H1 (cell line): ENCODE results near the gene SSUH2. TPM values are rescaled to one million over a fixed set of nuclear protein-coding genes. Genes with fewer than 3 reads are reported as not detected.

Experiments
- CTCF ChIA-PET: fragments of 300-600 bp; sonication (Branson Sonifier 250); formaldehyde crosslinking; loops from one replicate; lab custom pipeline; 2021; ENCODE audit not compliant: partially characterized antibody; lab: Charles Lee
- POLR2A ChIA-PET: fragments of 300-600 bp; sonication (Branson Sonifier 250); formaldehyde crosslinking; loops from one replicate; lab custom pipeline; 2021; ENCODE audit warnings: inconsistent platforms; ENCODE audit not compliant: partially characterized antibody; lab: Charles Lee
- DNase-seq, 2 experiments: peaks; one replicate each; pipeline versions ENCODE4 v3.0.0 to v3.0.0-alpha.2; 2010 to 2022; ENCODE audit warnings: low spot score in 2 of 2, low read depth in 1 of 2, mixed read lengths in 1 of 2
- FAIRE-seq: peaks from 2 replicates; lab custom pipeline; 2011; peaks lifted over from hg19 to GRCh38; lab: Jason Lieb, UNC
- H2AFZ ChIP-seq: 2 replicates; pipeline ENCODE4 v1.8.1; 2012; ENCODE audit warnings: low read length, inconsistent platforms
- H2AK5ac ChIP-seq: 2 replicates; pipeline ENCODE4 v1.6.1; 2013; ENCODE audit warnings: low read depth, low read length
- H2BK120ac ChIP-seq: replicated peaks from 2 replicates; pipeline ENCODE3; 2013; ENCODE audit warnings: low read depth, low read length, inconsistent platforms
- H2BK12ac ChIP-seq: 2 replicates; pipeline ENCODE4 v1.6.1; 2013; ENCODE audit warnings: low read depth, low read length
- H2BK15ac ChIP-seq: 2 replicates; pipeline ENCODE4 v1.6.1; 2013; ENCODE audit warnings: low read length
- H2BK20ac ChIP-seq: 2 replicates; pipeline ENCODE4 v1.6.1; 2013; ENCODE audit warnings: low read length
- H2BK5ac ChIP-seq: 2 replicates; pipeline ENCODE4 v1.6.1; 2013; ENCODE audit warnings: low read depth, low read length
- H3K14ac ChIP-seq: 2 replicates; pipeline ENCODE4 v1.6.1; 2013; ENCODE audit warnings: inconsistent platforms; ENCODE audit not compliant: insufficient read length
- H3K18ac ChIP-seq: 2 replicates; pipeline ENCODE4 v1.6.1; 2013; ENCODE audit warnings: low read length; ENCODE audit errors: extremely low read depth
- H3K23ac ChIP-seq: 2 replicates; pipeline ENCODE4 v1.6.1; 2013; ENCODE audit warnings: inconsistent platforms; ENCODE audit not compliant: insufficient read length
- H3K23me2 ChIP-seq: 2 replicates; pipeline ENCODE4 v1.6.1; 2013; ENCODE audit warnings: low read depth, low read length
- H3K27ac ChIP-seq: 2 replicates; pipeline ENCODE4 v1.6.1; 2011; ENCODE audit warnings: low read depth, low read length, inconsistent platforms
- H3K27me3 ChIP-seq, 4 experiments: replicated peaks in 1 of 4; 1 replicate in 1 of 4; 2 replicates in 3 of 4; pipeline versions ENCODE4 v1.6.1 to v1.8.1; 2011 to 2013; ENCODE audit warnings: low read length in 3 of 4, mild to moderate bottlenecking in 3 of 4, inconsistent platforms in 2 of 4, mixed read lengths in 2 of 4, moderate library complexity in 1 of 4; ENCODE audit not compliant: control insufficient read depth in 3 of 4, insufficient read depth in 3 of 4; ENCODE audit errors: extremely low read depth in 1 of 4
- H3K36me3 ChIP-seq, 4 experiments: 2 replicates each; pipeline versions ENCODE4 v1.6.1 to v1.8.1; 2011 to 2013; ENCODE audit warnings: mild to moderate bottlenecking in 4 of 4, low read length in 3 of 4, moderate library complexity in 2 of 4, control low read depth in 1 of 4, inconsistent platforms in 1 of 4; ENCODE audit not compliant: insufficient read depth in 4 of 4, control insufficient read depth in 2 of 4
- H3K4ac ChIP-seq: replicated peaks from 2 replicates; pipeline ENCODE3; 2013; ENCODE audit warnings: low read length, low read depth, mixed read lengths, inconsistent platforms; ENCODE audit not compliant: insufficient read length
- H3K4me1 ChIP-seq, 4 experiments: replicated peaks in 1 of 4; 1 replicate in 1 of 4; 2 replicates in 3 of 4; pipeline versions ENCODE4 v1.6.1 to v1.8.1; 2011 to 2013; ENCODE audit warnings: low read length in 3 of 4, inconsistent platforms in 2 of 4, mixed read lengths in 1 of 4; ENCODE audit not compliant: insufficient read depth in 4 of 4, control insufficient read depth in 3 of 4
- H3K4me2 ChIP-seq, 2 experiments: 2 replicates each; pipeline versions ENCODE4 v1.6.1 to v1.8.1; 2011 to 2013; ENCODE audit warnings: low read depth in 2 of 2, low read length in 2 of 2, control low read depth in 1 of 2, inconsistent platforms in 1 of 2, mild to moderate bottlenecking in 1 of 2; ENCODE audit not compliant: insufficient read depth in 1 of 2
- H3K4me3 ChIP-seq, 4 experiments: fragments of 200-600, 300-600 bp in 1 of 4; sonication (generic), shearing (Covaris generic), sonication (Bioruptor Twin) in 1 of 4; 2 replicates each; pipeline versions ENCODE4 v1.5.1 to v1.8.1; 2011 to 2016; ENCODE audit warnings: low read length in 4 of 4, low read depth in 3 of 4, control low read depth in 2 of 4, inconsistent platforms in 2 of 4, mild to moderate bottlenecking in 2 of 4, mixed read lengths in 1 of 4, moderate library complexity in 1 of 4; ENCODE audit not compliant: insufficient read depth in 2 of 4; ENCODE audit errors: extremely low read depth in 1 of 4
- H3K56ac ChIP-seq: replicated peaks from 2 replicates; pipeline ENCODE3; 2013; ENCODE audit warnings: low read depth, mild to moderate bottlenecking, mixed read lengths, low read length, inconsistent platforms; ENCODE audit not compliant: insufficient read length
- H3K79me1 ChIP-seq: 2 replicates; pipeline ENCODE4 v1.6.1; 2013; ENCODE audit warnings: low read depth, low read length, control low read depth
- H3K79me2 ChIP-seq, 2 experiments: 2 replicates each; pipeline versions ENCODE4 v1.6.1 to v1.8.1; 2012 to 2013; ENCODE audit warnings: low read length in 2 of 2, mild to moderate bottlenecking in 2 of 2, inconsistent platforms in 1 of 2; ENCODE audit not compliant: insufficient read depth in 2 of 2, control insufficient read depth in 1 of 2
- H3K9ac ChIP-seq, 4 experiments: replicated peaks in 1 of 4; 1 replicate in 1 of 4; 2 replicates in 3 of 4; pipeline versions ENCODE4 v1.6.1 to v1.8.1; 2011 to 2013; ENCODE audit warnings: low read depth in 3 of 4, low read length in 3 of 4, control low read depth in 2 of 4, mild to moderate bottlenecking in 2 of 4, moderate library complexity in 2 of 4, inconsistent platforms in 1 of 4; ENCODE audit errors: extremely low read depth in 1 of 4
- H3K9me3 ChIP-seq, 2 experiments: 2 replicates each; pipeline versions ENCODE4 v1.6.1 to v1.8.1; 2012 to 2013; ENCODE audit warnings: mild to moderate bottlenecking in 2 of 2, moderate library complexity in 2 of 2, control low read depth in 1 of 2, inconsistent platforms in 1 of 2, low read depth in 1 of 2, low read length in 1 of 2, mixed read lengths in 1 of 2; ENCODE audit not compliant: insufficient read depth in 2 of 2
- H4K20me1 ChIP-seq, 2 experiments: replicated peaks in 1 of 2; 2 replicates each; pipeline versions ENCODE3 to v1.8.1; 2011 to 2013; ENCODE audit warnings: inconsistent platforms in 2 of 2, low read length in 2 of 2, mild to moderate bottlenecking in 1 of 2; ENCODE audit not compliant: insufficient read depth in 2 of 2, control insufficient read depth in 1 of 2
- H4K5ac ChIP-seq: 2 replicates; pipeline ENCODE4 v1.6.1; 2013; ENCODE audit warnings: low read length, low read depth, mixed read lengths, inconsistent platforms; ENCODE audit not compliant: insufficient read length
- H4K8ac ChIP-seq: 2 replicates; pipeline ENCODE4 v1.8.0; 2013; ENCODE audit warnings: mild to moderate bottlenecking, moderate library complexity, low read length, inconsistent platforms; ENCODE audit not compliant: insufficient read depth; ENCODE audit errors: extremely low read depth
- H4K91ac ChIP-seq: replicated peaks from 2 replicates; pipeline ENCODE3; 2013; ENCODE audit warnings: low read length, mixed read lengths, inconsistent platforms; ENCODE audit not compliant: insufficient read length
- BCL11A ChIP-seq, 2 experiments: IDR thresholded peaks; one replicate each; pipeline ENCODE4 v1.6.1; 2011; ENCODE audit warnings: low read depth in 2 of 2, low read length in 2 of 2, mild to moderate bottlenecking in 2 of 2
- CHD1 ChIP-seq: IDR thresholded peaks from 2 replicates; pipeline ENCODE4 v1.6.1; 2012; ENCODE audit warnings: low read depth, low read length, improper control_type of control experiment
- JUN ChIP-seq: IDR thresholded peaks from 2 replicates; pipeline ENCODE4 v1.6.1; 2011; ENCODE audit warnings: low read depth, mild to moderate bottlenecking, improper control_type of control experiment, low read length
- POLR2AphosphoS5 ChIP-seq: IDR thresholded peaks from 2 replicates; pipeline ENCODE4 v1.6.1; 2011; ENCODE audit warnings: low read depth, low read length
- RBBP5 ChIP-seq: IDR thresholded peaks from 2 replicates; pipeline ENCODE4 v1.7.1; 2012; ENCODE audit warnings: low read depth, mild to moderate bottlenecking, inconsistent platforms, low read length, moderate library complexity, borderline replicate concordance
- SIX5 ChIP-seq: IDR thresholded peaks from 2 replicates; pipeline ENCODE4 v1.6.1; 2011; ENCODE audit warnings: mild to moderate bottlenecking, low read depth, low read length
- SP2 ChIP-seq: IDR thresholded peaks from 2 replicates; pipeline ENCODE4 v1.6.1; 2012; ENCODE audit warnings: mild to moderate bottlenecking, low read length, inconsistent platforms
- TAF1 ChIP-seq: IDR thresholded peaks from 2 replicates; pipeline ENCODE4 v1.6.1; 2011; ENCODE audit warnings: mild to moderate bottlenecking, low read depth, low read length
- ZNF274 ChIP-seq: IDR thresholded peaks from 2 replicates; pipeline ENCODE4 v1.7.0; 2012; ENCODE audit warnings: low read length, borderline replicate concordance; ENCODE audit errors: extremely low read depth
- WGBS, 2 experiments: shearing (Covaris generic) in 1 of 2; methylation state at CpG; one replicate each; pipeline versions ENCODE4 v1.1.6 to v1.1.7; 2013 to 2015; ENCODE audit warnings: low lambda C conversion rate in 2 of 2, mixed read lengths in 2 of 2, inconsistent platforms in 1 of 2, low coverage in 1 of 2, missing lambda C conversion rate in 1 of 2; ENCODE audit not compliant: insufficient replicate concordance in 2 of 2, insufficient coverage in 1 of 2, insufficient read length in 1 of 2; ENCODE audit errors: extremely low coverage in 1 of 2, missing lambda C conversion rate in 1 of 2; 5-methylcytosine and 5-hydroxymethylcytosine counted together
- polyA plus RNA-seq, 7 experiments: library from polyadenylated mRNA; depleted of rRNA in 3 of 7; stranded (reverse) in 5 of 7; unstranded in 2 of 7; fragments of >200 nt in 5 of 7; fragments of 200-250 nt in 2 of 7; gene quantifications; 1 replicate in 5 of 7; 2 replicates in 1 of 7; 4 replicates in 1 of 7; pipeline versions ENCODE4 v1.2.1 to v1.2.3, GENCODE V29; 2011 to 2013; ENCODE audit warnings: missing spikeins in 2 of 7, mixed read lengths in 2 of 7
- total RNA-seq: library from RNA; stranded (reverse); fragmentation: NEBNext Ultra II Directional; extraction: Animal tissue kit (Norgen Biotek cat#: 25700); gene quantifications from 2 replicates; pipeline ENCODE4 v1.2.1, GENCODE V29; 2021
- TF ChIP-seq, protein P1 (sequence below), 3 experiments: IDR thresholded peaks; 1 replicate in 2 of 3; 2 replicates in 1 of 3; pipeline versions ENCODE4 v1.5.1 to v1.6.1; 2011; ENCODE audit warnings: low read length in 3 of 3, mild to moderate bottlenecking in 3 of 3, inconsistent platforms in 2 of 3, low read depth in 1 of 3, moderate library complexity in 1 of 3; ENCODE audit not compliant: insufficient read depth in 1 of 3; ENCODE audit errors: control extremely low read depth in 1 of 3

The SSUH2 gene
- total and polyA plus RNA-seq, 2 of the 8 experiments (the other 6 are each of a cell fraction or from before 2014, with no cell fraction given) = 0.62 to 0.69 TPM

GRCh38 chr3:8646313-8646938 is 1.8 kb upstream of the SSUH2 start:
- H2BK5ac ChIP-seq = no peak overlapping the region
- no peak overlapping the region for H3K27ac ChIP-seq
- H2BK15ac ChIP-seq = no peak overlapping the region
- H3K18ac ChIP-seq = no peak overlapping the region
- FAIRE-seq (no peak), DNase-seq (no peak)
- H3K4me1 ChIP-seq = no peaks in the 10 kb centered on the region
- H3K79me2 ChIP-seq = no peaks in the 10 kb centered on the region; a peak in 1 of 4 replicates
- H3K4me2 ChIP-seq = no peak overlapping the region
- CTCF ChIA-PET = interaction anchor here (0.7 to 3.0 kb wide), 11 partner anchors 9 to 322 kb away, joined by 3 to 11 read pairs (median 3); no protein-coding TSS in a partner anchor
- no peak overlapping the region for H2AK5ac ChIP-seq
- H3K79me1 ChIP-seq = no peaks in the 10 kb centered on the region
- H3K27me3 ChIP-seq = peaks cover 0 to 2% (median 0%) of the 10 kb centered on the region in 4 experiments; a peak in 2 of 7 replicates
- H4K5ac ChIP-seq = no peak overlapping the region
- no peak overlapping the region for H3K23ac ChIP-seq
- no peaks in the 10 kb centered on the region for H3K36me3 ChIP-seq
- H3K4ac ChIP-seq = no peak overlapping the region
- TF ChIP-seq RBBP5 (no peak), TAF1 (no peak), JUN (no peak), POLR2AphosphoS5 (no peak), CHD1 (no peak), BCL11A (IDR thresholded peaks at IDR 0.05; ENCODE audit: low read depth in 2 of 2, low read length in 2 of 2) (no peak), SP2 (no peak), ZNF274 (no peak), SIX5 (no peak)
- TF ChIP-seq, protein P1, sequence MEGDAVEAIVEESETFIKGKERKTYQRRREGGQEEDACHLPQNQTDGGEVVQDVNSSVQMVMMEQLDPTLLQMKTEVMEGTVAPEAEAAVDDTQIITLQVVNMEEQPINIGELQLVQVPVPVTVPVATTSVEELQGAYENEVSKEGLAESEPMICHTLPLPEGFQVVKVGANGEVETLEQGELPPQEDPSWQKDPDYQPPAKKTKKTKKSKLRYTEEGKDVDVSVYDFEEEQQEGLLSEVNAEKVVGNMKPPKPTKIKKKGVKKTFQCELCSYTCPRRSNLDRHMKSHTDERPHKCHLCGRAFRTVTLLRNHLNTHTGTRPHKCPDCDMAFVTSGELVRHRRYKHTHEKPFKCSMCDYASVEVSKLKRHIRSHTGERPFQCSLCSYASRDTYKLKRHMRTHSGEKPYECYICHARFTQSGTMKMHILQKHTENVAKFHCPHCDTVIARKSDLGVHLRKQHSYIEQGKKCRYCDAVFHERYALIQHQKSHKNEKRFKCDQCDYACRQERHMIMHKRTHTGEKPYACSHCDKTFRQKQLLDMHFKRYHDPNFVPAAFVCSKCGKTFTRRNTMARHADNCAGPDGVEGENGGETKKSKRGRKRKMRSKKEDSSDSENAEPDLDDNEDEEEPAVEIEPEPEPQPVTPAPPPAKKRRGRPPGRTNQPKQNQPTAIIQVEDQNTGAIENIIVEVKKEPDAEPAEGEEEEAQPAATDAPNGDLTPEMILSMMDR (IDR thresholded peaks at IDR 0.05; ENCODE audit: control extremely low read depth in 1 of 3, insufficient read depth in 1 of 3, low read depth in 1 of 3, low read length in 3 of 3) = no peak
- POLR2A ChIA-PET = interaction anchor here (1.5 kb wide), 1 partner anchor 10 kb away, joined by 3 read pairs; no protein-coding TSS in a partner anchor
- H3K9me3 ChIP-seq = no peaks in the 10 kb centered on the region
- 90% methylated on average over 14 of the region's 14 CpGs; no CpG with 5 or more reads in 1 of the 2 experiments for WGBS, 2 experiments
- H3K56ac ChIP-seq = no peak overlapping the region
- no peak overlapping the region for H3K4me3 ChIP-seq
- no peak overlapping the region for H3K9ac ChIP-seq
- no peaks in the 10 kb centered on the region for H3K23me2 ChIP-seq
- no peak overlapping the region for H2BK12ac ChIP-seq
- no peak overlapping the region for H2BK120ac ChIP-seq
- H2AFZ ChIP-seq = no peak overlapping the region
- no peak overlapping the region for H4K91ac ChIP-seq
- H4K20me1 ChIP-seq = no peaks in the 10 kb centered on the region
- H2BK20ac ChIP-seq = no peak overlapping the region
- H4K8ac ChIP-seq = no peak overlapping the region
- no peak overlapping the region for H3K14ac ChIP-seq
